ENCODE data around the gene SLC1A2.

Gene SLC1A2

GRCh38 chr11:35285471-35285870, 133.9 kb downstream of the SLC1A2 start:
- H3K27ac ChIP-seq: no peak overlapping the region
- no peaks in the 10 kb centered on the region for H3K9me3 ChIP-seq (ENCODE audit: severe bottlenecking)
- H3K27me3 ChIP-seq (ENCODE audit: insufficient read depth, low read depth, severe bottlenecking): no peaks in the 10 kb centered on the region
- H3K4me3 ChIP-seq (ENCODE audit: low read depth, low read length): no peak overlapping the region
- DNase-seq: no peak
- TF ChIP-seq, protein P1, sequence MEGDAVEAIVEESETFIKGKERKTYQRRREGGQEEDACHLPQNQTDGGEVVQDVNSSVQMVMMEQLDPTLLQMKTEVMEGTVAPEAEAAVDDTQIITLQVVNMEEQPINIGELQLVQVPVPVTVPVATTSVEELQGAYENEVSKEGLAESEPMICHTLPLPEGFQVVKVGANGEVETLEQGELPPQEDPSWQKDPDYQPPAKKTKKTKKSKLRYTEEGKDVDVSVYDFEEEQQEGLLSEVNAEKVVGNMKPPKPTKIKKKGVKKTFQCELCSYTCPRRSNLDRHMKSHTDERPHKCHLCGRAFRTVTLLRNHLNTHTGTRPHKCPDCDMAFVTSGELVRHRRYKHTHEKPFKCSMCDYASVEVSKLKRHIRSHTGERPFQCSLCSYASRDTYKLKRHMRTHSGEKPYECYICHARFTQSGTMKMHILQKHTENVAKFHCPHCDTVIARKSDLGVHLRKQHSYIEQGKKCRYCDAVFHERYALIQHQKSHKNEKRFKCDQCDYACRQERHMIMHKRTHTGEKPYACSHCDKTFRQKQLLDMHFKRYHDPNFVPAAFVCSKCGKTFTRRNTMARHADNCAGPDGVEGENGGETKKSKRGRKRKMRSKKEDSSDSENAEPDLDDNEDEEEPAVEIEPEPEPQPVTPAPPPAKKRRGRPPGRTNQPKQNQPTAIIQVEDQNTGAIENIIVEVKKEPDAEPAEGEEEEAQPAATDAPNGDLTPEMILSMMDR (IDR thresholded peaks at IDR 0.05; ENCODE audit: low read depth, low read length): no peak
- H3K36me3 ChIP-seq: peaks cover 50% of the 10 kb centered on the region

DNA sequence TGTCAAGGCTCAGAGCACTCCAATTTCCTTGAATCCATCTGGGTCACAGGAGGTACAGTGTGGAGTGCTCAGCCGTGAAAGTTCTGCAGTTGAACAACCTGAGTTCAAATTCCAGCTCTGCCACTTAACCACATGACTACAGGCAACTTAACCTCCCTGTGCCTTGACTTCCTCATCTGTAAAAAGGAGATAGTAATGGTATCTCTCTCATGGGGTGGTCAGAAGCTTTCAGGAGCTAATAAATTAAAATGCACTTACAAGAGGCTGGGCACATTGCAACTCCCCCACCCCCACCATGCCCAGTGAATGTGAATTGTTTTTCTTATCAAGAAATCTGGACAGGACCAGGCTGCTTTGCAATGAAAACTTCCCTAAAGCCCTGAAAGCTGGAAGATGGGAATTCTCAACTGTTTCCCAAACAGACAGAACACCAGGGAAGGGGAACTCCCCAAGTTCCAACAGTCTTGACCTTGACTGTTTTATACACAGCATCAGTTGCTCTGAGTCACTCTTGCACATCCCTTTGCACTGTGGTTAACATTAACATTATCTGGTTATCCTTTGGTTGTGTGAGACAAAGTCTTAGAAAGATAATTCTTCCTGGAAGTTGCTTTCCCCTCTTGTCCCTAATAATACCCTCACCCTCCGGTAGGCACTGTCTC, 137.0 kb downstream of the SLC1A2 start:
- H3K9me3 ChIP-seq (ENCODE audit: severe bottlenecking): no peaks in the 10 kb centered on the region
- H3K27ac ChIP-seq: no peak overlapping the region
- no peaks in the 10 kb centered on the region for H3K27me3 ChIP-seq (ENCODE audit: insufficient read depth, low read depth, severe bottlenecking)
- TF ChIP-seq, protein P1 (IDR thresholded peaks at IDR 0.05; ENCODE audit: low read depth, low read length): no peak
- H3K36me3 ChIP-seq: peaks cover 61% of the 10 kb centered on the region
- no peak overlapping the region for H3K4me3 ChIP-seq (ENCODE audit: low read depth, low read length)
- DNase-seq: no peak

GRCh38 chr11:35281169-35281688, 138.1 kb downstream of the SLC1A2 start:
- no peak overlapping the region for H3K27ac ChIP-seq
- H3K36me3 ChIP-seq: peaks cover 57% of the 10 kb centered on the region
- no peaks in the 10 kb centered on the region for H3K27me3 ChIP-seq (ENCODE audit: insufficient read depth, low read depth, severe bottlenecking)
- TF ChIP-seq, protein P1 (IDR thresholded peaks at IDR 0.05; ENCODE audit: low read depth, low read length): no peak
- no peaks in the 10 kb centered on the region for H3K9me3 ChIP-seq (ENCODE audit: severe bottlenecking)
- H3K4me3 ChIP-seq (ENCODE audit: low read depth, low read length): no peak overlapping the region
- DNase-seq: no peak

- Histone ChIP-seq H3K4me3 (ENCODE audit: low read depth, low read length) (no peak overlapping the region), H3K27me3 (ENCODE audit: insufficient read depth, low read depth, severe bottlenecking) (no peaks in the 10 kb centered on the region), H3K9me3 (ENCODE audit: severe bottlenecking) (no peaks in the 10 kb centered on the region), H3K36me3 (peaks cover 53% of the 10 kb centered on the region), H3K27ac (no peak overlapping the region)
- DNase-seq: no peak
- TF ChIP-seq, protein P1 (IDR thresholded peaks at IDR 0.05; ENCODE audit: low read depth, low read length): no peak
Measured at GRCh38 chr11:35280727-35281126, 138.6 kb downstream of the SLC1A2 start.

DNA sequence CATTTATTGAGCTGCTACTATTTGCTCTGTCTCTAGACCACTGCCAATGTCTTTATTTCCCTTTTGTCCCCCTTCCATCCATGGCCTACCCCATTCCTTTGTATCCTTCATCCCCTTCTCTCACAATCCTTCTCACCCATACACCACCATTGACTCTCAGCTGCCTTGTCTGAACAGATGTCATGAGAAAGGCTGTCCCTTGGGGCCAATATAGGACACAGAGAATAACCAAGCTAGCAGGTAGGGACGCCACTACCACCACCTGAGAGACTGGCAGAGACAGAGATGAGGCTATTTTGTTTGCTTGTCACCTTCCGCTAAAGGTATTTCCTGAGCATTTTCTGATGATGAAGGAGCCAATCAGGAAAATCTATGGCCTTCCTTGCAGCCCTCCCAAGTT, 141.5 kb downstream of the SLC1A2 start:
- no peak overlapping the region for H3K4me3 ChIP-seq (ENCODE audit: low read depth, low read length)
- TF ChIP-seq, protein P1 (IDR thresholded peaks at IDR 0.05; ENCODE audit: low read depth, low read length): no peak
- no peak for DNase-seq

More for the DNA sequence above, 141.5 kb downstream of the SLC1A2 start:
- Histone ChIP-seq H3K27me3 (ENCODE audit: insufficient read depth, low read depth, severe bottlenecking) (no peaks in the 10 kb centered on the region), H3K27ac (no peak overlapping the region), H3K36me3 (peaks cover 36% of the 10 kb centered on the region), H3K9me3 (ENCODE audit: severe bottlenecking) (no peaks in the 10 kb centered on the region)

Measured in WERI-Rb-1 (cell line).